Erythroblast (primary cell): ENCODE data around the gene BUB1.
"Not testable (repeated sequence)": the region's sequence is repeated elsewhere in the genome, so short reads cannot be mapped to it uniquely, and the experiment has no call there.

Source experiments
- DNase-seq, 2 experiments: peaks; one replicate each; lab custom pipeline; 2025; lab: John Stamatoyannopoulos, UW
- GATA1 ChIP-seq: IDR thresholded peaks from 2 replicates; pipeline ENCODE4 v1.6.1; 2011; ENCODE audit warnings: low read depth, mild to moderate bottlenecking, control low read depth, low read length, moderate library complexity
- POLR2A ChIP-seq: IDR thresholded peaks from 2 replicates; pipeline ENCODE4 v1.6.1; 2011; ENCODE audit warnings: mild to moderate bottlenecking, low read length

BUB1 gene

GRCh38 chr2:110707386-110707965 is 29.6 kb upstream of the BUB1 start:
- DNase-seq = no peak
- TF ChIP-seq GATA1 (no peak), POLR2A (no peak)

- no peak for DNase-seq
- TF ChIP-seq GATA1 = no peak
- TF ChIP-seq POLR2A = no peak
These were observed 24.9 kb upstream of the BUB1 start for GRCh38 chr2:110702514-110703380.

GRCh38 chr2:110698253-110698652 is 20.4 kb upstream of the BUB1 start:
- DNase-seq = not testable (repeated sequence)

DNA sequence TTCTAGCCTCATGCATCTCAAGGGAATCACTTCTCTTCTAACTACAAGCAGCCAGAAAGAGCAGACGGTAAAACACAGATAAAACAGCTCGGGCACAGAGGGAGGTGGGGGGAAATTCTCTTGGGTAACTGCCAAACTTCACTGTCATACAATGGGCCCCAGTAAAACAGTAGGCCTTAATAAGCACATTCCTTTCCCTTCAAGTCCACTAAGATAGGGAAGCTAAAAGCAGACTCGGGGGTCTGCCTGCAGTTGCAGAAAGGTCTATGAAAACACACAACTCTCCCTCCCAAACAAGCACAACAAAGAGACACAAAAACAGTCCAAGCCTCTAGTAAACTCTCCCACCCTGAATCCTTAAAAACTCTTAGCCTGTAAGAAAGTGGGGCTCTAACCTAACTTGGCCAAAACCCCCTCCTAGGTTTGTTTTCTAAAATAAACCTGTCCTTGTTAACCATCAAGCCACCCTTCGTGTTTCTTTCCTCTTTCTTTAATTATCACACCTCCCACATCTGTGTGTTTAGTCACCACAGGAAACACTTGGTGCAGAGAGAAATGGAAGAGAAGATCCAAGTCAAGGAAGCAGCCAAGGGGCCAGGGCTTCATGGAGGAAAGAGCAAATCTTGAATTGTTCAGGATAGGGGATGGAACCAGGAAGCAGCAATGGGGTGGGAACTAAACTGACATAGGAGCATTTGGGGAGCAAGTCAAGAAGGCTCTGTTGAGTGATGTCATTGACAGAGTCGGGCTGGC is 17.5 kb upstream of the BUB1 start:
- DNase-seq = peak; percentile 51 to 77

DNA sequence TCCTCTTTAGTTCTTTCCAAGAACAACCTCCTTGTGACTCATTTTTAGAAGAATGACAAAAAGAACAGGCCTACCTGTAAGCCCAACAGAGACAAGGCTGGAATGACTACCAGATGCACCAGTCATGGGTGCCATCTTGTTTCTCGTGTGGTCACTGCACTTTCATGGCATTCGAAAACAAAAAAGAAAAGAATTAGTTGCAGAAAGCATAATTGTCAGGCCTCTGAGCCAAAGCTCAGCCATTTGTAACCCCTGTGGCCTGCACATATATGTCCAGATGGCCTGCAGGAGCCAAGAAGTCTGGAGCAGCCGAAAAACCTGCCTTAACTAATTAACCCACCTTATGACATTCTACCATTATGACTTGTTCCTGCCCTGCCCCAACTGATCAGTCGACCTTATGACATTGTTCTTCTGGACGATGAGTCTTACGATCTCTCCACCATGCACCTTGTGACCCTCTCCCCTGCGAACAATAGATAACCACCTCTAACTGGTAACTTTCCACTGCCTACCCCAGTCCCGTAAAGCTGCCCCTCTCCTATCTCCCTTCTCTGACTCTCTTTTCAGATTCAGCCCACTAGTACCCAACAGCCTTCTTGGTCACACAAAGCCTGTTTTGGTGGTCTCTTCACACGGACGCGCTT is 13.9 kb upstream of the BUB1 start:
- TF ChIP-seq POLR2A (no peak), GATA1 (no peak)
- DNase-seq = peak in 1 of 2 experiments; percentile 45

DNA sequence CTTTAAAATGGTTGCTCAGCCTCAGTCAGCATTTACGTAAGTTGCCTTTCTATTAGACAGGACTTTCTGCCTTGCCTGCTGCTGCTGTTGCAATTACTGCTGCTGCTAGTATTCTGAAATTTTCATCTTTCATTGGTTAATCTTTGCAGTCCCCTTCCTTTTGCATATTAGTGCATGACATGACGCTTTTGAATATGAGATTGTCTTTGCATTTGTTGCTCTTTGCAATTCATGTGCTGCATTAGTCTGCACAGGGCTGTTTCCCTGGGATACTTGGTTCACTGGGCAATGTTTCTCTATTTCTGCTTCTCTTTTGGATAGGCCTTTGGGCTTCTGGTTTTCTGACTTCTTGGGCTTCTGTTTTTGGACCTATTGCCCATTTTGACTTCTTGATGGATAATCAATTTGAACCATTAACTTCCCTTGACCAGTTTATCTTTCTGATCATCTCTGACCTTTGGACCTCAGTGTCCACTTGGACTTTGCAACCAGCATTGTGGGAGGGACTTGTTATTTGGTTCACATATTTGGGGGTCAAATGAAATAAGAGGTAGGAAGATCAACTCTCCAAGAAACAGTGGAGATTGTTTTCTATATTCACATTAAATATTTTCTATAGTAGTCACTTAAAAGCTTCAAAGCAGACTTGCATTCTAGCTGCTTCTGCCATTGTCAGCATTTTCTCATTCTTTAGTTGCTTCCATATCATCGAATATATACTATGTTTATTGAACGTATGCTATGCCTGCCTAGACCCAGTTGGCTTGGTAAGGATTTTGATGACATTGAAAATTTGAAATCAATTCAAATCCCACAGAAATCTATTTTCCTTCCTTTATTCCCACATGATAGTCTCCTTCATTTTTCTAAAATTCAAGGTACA is 12.5 kb upstream of the BUB1 start:
- DNase-seq = no peak
- no peak for TF ChIP-seq POLR2A
- TF ChIP-seq GATA1 = no peak

- DNase-seq = no peak
- no peak for TF ChIP-seq GATA1
- TF ChIP-seq POLR2A = no peak
These were observed 10.8 kb upstream of the BUB1 start for GRCh38 chr2:110688594-110689091.

DNA sequence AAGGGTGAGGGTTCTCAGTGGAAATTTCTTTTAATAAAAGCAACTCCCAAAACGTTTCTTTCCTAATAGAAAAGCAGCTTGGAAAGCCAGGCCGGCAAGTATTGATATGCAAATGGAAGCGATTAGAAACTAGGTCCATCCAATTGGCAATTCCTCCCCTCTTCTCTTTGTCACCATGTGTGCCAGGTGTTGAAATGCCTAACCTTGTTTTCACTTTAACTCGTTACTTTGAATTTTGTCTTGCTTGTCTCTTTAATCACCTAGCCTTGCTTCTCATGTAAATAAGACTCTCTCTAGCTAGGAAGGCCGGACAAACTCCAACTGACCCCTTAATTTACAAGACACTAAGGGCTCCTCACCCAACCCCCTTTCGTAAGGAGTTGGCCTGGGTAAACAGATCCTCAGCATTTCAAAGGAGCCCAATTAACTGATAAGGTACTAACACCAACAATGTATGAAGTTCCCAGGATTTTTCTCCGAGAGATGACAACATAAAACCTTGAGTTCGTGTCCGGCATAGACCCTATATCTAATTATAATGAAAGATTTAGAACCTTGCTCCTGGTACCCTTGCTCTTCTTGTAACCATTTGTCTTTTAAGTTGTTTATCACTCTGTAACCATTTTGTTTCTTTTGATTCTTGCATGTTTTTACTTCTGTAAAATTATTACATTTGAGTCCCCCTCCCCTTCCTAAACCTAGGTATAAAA is 10.1 kb upstream of the BUB1 start:
- DNase-seq = not testable (repeated sequence)

DNA sequence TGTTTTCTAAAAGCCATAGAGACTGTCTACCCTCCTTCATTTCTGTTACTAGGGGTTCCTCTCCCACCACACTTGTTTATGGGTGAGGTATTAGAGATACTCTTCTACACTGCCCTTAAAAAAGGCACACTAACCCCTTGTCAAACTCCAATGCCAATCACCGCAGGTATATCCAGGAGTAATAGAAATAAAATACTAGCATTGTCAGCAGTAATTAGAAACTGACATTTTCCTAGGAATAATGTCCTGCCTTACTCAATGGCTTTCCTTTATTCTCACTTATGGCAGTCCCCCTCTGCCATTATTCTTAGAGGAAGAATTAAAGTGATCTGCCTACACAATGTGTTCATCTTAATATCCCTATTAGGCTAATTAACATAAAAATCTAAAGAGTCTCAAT is 5.0 kb upstream of the BUB1 start:
- TF ChIP-seq GATA1 = no peak
- no peak for TF ChIP-seq POLR2A

GRCh38 chr2:110682267-110682666 is 4.4 kb upstream of the BUB1 start:
- TF ChIP-seq GATA1 (no peak), POLR2A (no peak)
- DNase-seq = no peak

More for the DNA sequence above, 5.0 kb upstream of the BUB1 start:
- no peak for DNase-seq

DNA sequence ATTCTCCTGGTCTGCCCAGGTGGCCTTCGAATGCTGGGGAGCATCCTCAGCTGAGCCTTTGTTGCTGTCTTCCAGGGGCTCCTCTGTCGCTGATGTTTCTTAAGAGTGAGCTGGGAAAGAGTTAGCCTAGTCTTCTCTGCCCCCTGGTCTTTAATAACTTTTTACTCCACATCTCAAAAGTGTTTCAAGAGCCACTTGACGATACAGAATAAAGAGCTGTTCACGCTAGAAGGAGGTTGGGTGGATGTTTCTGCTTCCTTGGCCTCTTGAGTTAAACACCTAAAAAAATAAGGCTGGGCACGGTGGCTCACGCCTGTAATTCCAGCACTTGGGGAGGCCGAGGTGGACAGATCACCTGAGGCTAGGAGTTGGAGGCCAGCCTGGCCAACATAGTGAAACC is 2.8 kb upstream of the BUB1 start:
- TF ChIP-seq POLR2A (no peak), GATA1 (no peak)
- DNase-seq = no peak

- TF ChIP-seq GATA1 = no peak
- TF ChIP-seq POLR2A = no peak
- DNase-seq = no peak
These were observed 2.0 kb upstream of the BUB1 start for GRCh38 chr2:110679865-110680264.
